EL (cell line): ENCODE results near the gene ASS1.
A peak's percentile ranks its signal among the peaks of the same experiment; 100 is the strongest.

Experiments
- DNase-seq: peaks from one replicate; pipeline ENCODE4 v3.0.0-alpha.2; 2016

The ASS1 gene

GRCh38 chr9:130537346-130538050, 92.7 kb downstream of the ASS1 start:
- DNase-seq: peak; percentile 31

GRCh38 chr9:130539420-130540223, 94.9 kb downstream of the ASS1 start:
- peak; percentile 72 for DNase-seq

- no peak for DNase-seq
Measured at GRCh38 chr9:130541533-130541932, 96.8 kb downstream of the ASS1 start.

- DNase-seq: no peak
Measured at GRCh38 chr9:130542038-130542437, 97.3 kb downstream of the ASS1 start.

GRCh38 chr9:130542457-130543228, 97.9 kb downstream of the ASS1 start:
- peak; percentile 22 for DNase-seq

GRCh38 chr9:130543368-130543767, 98.6 kb downstream of the ASS1 start:
- DNase-seq: no peak

- no peak for DNase-seq
Measured at GRCh38 chr9:130543859-130544258, 99.1 kb downstream of the ASS1 start.

GRCh38 chr9:130544364-130544763, 99.6 kb downstream of the ASS1 start:
- no peak for DNase-seq

GRCh38 chr9:130548103-130548502, 103.3 kb downstream of the ASS1 start:
- DNase-seq: no peak

GRCh38 chr9:130549093-130549735, 104.5 kb downstream of the ASS1 start:
- no peak for DNase-seq
